ENCODE results near the gene BZW1.

DNA sequence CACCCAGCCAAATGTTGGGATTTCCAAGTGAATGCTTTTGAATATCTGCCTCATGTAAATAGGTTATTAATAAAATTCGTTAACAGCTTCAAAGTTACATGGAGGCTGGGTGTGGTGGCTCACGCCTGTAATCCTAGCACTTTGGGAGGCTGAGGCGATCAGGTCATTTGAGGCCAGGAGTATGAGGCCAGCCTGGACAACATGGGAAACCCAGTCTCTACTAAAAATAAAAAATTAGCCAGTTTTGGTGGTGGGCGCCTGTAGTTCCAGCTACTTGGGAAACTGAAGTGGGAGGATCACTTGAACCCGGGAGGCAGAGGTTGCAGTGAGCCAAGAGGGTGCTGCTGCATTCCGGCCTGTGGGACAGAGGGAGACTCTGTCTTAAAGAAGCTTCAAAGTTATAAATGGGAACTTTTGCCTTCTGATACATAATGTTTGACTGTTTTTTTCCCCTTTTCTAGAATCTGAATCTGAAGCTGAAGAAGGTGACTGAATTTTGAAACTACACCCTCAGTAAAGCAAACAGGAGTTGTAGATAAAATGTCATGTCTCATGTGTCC lies 10.1 kb downstream of the BZW1 start:
- TF ChIP-seq, protein P1, sequence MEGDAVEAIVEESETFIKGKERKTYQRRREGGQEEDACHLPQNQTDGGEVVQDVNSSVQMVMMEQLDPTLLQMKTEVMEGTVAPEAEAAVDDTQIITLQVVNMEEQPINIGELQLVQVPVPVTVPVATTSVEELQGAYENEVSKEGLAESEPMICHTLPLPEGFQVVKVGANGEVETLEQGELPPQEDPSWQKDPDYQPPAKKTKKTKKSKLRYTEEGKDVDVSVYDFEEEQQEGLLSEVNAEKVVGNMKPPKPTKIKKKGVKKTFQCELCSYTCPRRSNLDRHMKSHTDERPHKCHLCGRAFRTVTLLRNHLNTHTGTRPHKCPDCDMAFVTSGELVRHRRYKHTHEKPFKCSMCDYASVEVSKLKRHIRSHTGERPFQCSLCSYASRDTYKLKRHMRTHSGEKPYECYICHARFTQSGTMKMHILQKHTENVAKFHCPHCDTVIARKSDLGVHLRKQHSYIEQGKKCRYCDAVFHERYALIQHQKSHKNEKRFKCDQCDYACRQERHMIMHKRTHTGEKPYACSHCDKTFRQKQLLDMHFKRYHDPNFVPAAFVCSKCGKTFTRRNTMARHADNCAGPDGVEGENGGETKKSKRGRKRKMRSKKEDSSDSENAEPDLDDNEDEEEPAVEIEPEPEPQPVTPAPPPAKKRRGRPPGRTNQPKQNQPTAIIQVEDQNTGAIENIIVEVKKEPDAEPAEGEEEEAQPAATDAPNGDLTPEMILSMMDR (IDR thresholded peaks at IDR 0.05), result no peak
- no peak for TF ChIP-seq POLR2A (IDR thresholded peaks at IDR 0.05)

Data from prostate gland (tissue), 2 donors.